Dendritic cell treated with granulocyte-macrophage colony-stimulating factor and Interleukin-4, amounts not matched to agents 40 ng/mL and 50 ng/mL, for 4 days (primary cell): Measurements from ENCODE around the gene LIPN.
"Not testable (repeated sequence)": the region's sequence is repeated elsewhere in the genome, so short reads cannot be mapped to it uniquely, and the experiment has no call there.

Source experiments
- H3K27ac Mint-ChIP-seq: one replicate; pipeline ENCODE4 v1.8.0; 2022; ENCODE audit warnings: mild to moderate bottlenecking, mixed read lengths
- H3K27me3 Mint-ChIP-seq: one replicate; pipeline ENCODE4 v1.8.0; 2022; ENCODE audit warnings: mild to moderate bottlenecking, mixed read lengths
- H3K36me3 Mint-ChIP-seq: one replicate; pipeline ENCODE4 v1.8.0; 2022; ENCODE audit warnings: low read depth, mixed read lengths
- H3K4me1 Mint-ChIP-seq: one replicate; pipeline ENCODE4 v1.8.0; 2022; ENCODE audit warnings: low read depth, mixed read lengths
- H3K4me3 Mint-ChIP-seq: one replicate; pipeline ENCODE4 v1.8.0; 2022; ENCODE audit warnings: mild to moderate bottlenecking, moderate library complexity, mixed read lengths
- H3K9me3 Mint-ChIP-seq: one replicate; pipeline ENCODE4 v1.8.0; 2022; ENCODE audit warnings: mixed read lengths
- intact Hi-C: fragments of 100-400 bp; cut with micrococcal nuclease; formaldehyde crosslinking; loops from one replicate; pipeline ENCODE4 v1.15.0; 2022

LIPN gene, protein sequence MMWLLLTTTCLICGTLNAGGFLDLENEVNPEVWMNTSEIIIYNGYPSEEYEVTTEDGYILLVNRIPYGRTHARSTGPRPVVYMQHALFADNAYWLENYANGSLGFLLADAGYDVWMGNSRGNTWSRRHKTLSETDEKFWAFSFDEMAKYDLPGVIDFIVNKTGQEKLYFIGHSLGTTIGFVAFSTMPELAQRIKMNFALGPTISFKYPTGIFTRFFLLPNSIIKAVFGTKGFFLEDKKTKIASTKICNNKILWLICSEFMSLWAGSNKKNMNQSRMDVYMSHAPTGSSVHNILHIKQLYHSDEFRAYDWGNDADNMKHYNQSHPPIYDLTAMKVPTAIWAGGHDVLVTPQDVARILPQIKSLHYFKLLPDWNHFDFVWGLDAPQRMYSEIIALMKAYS

DNA sequence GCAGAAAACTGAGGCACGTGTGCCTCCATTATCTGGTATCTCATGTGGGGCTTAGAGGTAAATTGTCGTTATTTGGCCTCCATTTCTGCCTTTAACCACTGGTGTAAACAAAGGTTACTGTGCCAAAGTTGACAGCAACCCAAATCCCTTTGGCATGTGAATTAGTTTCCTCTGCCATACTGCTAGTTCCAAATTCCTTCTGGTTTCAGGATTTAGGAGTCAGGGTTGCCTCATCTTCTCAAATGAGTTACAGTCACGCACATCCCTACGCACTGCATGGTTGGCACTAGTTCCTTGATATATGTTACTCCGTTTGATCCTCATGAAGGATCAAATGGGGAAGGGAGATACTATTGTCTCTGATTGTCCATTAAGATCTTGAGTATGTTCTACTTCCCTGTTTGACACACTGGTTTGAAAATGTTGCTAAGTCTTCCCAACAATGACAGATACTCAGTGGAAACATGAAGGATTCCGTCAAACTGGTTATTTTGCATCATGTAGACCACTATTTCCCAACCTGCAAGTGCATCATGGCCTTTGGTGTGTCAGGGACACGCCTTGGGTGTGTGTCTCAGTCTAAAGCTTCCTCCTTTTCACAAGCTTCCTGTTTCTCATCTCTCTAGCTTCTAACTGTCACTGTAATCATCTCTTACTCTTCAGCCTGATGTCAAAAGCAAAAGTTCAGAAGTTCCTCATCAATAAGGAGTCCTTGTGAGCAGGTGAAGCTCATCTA lies at the start of gene LIPN:
LIPN (plus strand) TSS at position 655 of the 736 bp plus-strand sequence. CDS start 1,386 bp downstream, outside the sequence.
- Mint-ChIP-seq H3K9me3 (no peaks in the 10 kb centered on the region), H3K27ac (peak within 1 kb of the TSS; percentile 53), H3K4me1 (peaks cover 24% of the 10 kb centered on the region), H3K4me3 (no peak within 1 kb of the TSS), H3K36me3 (no peaks in the 10 kb centered on the region), H3K27me3 (no peaks in the 10 kb centered on the region)
- intact Hi-C loops: no loop called here

- H3K36me3 Mint-ChIP-seq: no peaks in the 10 kb centered on the region
- intact Hi-C loops: no loop called here
- no peak overlapping the region for H3K4me3 Mint-ChIP-seq
- H3K27me3 Mint-ChIP-seq: peaks cover 8% of the 10 kb centered on the region
- no peaks in the 10 kb centered on the region for H3K4me1 Mint-ChIP-seq
- no peaks in the 10 kb centered on the region for H3K9me3 Mint-ChIP-seq
- no peak overlapping the region for H3K27ac Mint-ChIP-seq
Measured at GRCh38 chr10:88715517-88715916, 44.3 kb upstream of the LIPN start.

DNA sequence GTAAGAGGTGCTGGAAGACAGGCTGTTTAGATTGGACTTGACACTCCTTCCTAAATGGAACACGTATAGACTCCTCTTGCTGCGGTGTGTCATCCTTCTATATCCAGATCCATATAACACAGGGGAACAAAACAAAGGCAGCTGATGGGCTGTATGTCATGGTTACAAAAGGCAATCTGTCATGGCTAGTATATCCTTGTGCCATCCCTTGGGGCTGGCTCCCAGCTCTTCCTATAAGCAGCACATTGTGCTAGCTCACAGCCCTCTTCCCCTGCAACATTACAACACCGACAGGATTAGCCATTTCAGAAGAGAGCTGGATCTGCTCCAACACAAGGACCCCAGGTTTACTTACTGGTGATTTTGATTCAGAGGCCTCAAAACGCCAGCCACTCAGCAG lies 38.4 kb upstream of the LIPN start:
- no peaks in the 10 kb centered on the region for H3K36me3 Mint-ChIP-seq
- peaks cover 8% of the 10 kb centered on the region for H3K4me1 Mint-ChIP-seq
- intact Hi-C loops: no loop called here
- H3K4me3 Mint-ChIP-seq: no peak overlapping the region
- no peak overlapping the region for H3K27ac Mint-ChIP-seq
- H3K27me3 Mint-ChIP-seq: peaks cover 9% of the 10 kb centered on the region
- H3K9me3 Mint-ChIP-seq: no peaks in the 10 kb centered on the region

DNA sequence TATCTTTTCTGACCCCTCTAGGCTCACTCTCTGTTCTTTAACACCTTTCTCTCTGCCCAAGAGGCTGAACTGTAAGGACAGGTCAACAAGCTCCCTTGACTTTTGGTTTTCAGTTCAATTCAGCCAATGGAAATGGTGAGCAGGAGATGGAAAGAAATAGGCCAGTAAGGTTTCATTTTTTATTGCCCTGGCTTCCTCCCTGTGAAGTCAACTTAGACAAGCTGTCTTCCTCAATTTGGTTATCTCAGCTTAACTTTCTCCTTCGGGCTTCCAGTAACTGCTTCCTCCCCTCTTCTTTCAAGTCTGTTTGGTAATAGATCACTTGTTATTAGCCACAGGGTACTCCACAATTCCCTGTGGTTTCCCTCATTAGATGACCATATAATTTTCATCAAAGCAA lies 34.0 kb upstream of the LIPN start:
- peaks cover 10% of the 10 kb centered on the region for H3K27me3 Mint-ChIP-seq
- intact Hi-C loops: no loop called here
- H3K36me3 Mint-ChIP-seq: no peaks in the 10 kb centered on the region
- no peak overlapping the region for H3K27ac Mint-ChIP-seq
- no peaks in the 10 kb centered on the region for H3K9me3 Mint-ChIP-seq
- peaks cover 8% of the 10 kb centered on the region for H3K4me1 Mint-ChIP-seq
- no peak overlapping the region for H3K4me3 Mint-ChIP-seq

- Mint-ChIP-seq H3K4me3 (no peak overlapping the region), H3K27ac (no peak overlapping the region), H3K36me3 (no peaks in the 10 kb centered on the region), H3K9me3 (no peaks in the 10 kb centered on the region), H3K4me1 (peaks cover 14% of the 10 kb centered on the region), H3K27me3 (peaks cover 7% of the 10 kb centered on the region)
- intact Hi-C loops: no loop called here
Measured at GRCh38 chr10:88728107-88728763, 31.6 kb upstream of the LIPN start.

- Mint-ChIP-seq H3K27me3 (peaks cover 9% of the 10 kb centered on the region), H3K4me1 (peaks cover 11% of the 10 kb centered on the region), H3K27ac (no peak overlapping the region), H3K4me3 (no peak overlapping the region), H3K36me3 (no peaks in the 10 kb centered on the region), H3K9me3 (no peaks in the 10 kb centered on the region)
- intact Hi-C loops: no loop called here
Measured at GRCh38 chr10:88730864-88731263, 29.0 kb upstream of the LIPN start.

GRCh38 chr10:88731296-88731695 lies 28.5 kb upstream of the LIPN start:
- intact Hi-C loops: no loop called here
- no peak overlapping the region for H3K4me3 Mint-ChIP-seq
- no peaks in the 10 kb centered on the region for H3K9me3 Mint-ChIP-seq
- H3K4me1 Mint-ChIP-seq: peaks cover 12% of the 10 kb centered on the region
- H3K27ac Mint-ChIP-seq: no peak overlapping the region
- H3K27me3 Mint-ChIP-seq: peaks cover 9% of the 10 kb centered on the region
- no peaks in the 10 kb centered on the region for H3K36me3 Mint-ChIP-seq

DNA sequence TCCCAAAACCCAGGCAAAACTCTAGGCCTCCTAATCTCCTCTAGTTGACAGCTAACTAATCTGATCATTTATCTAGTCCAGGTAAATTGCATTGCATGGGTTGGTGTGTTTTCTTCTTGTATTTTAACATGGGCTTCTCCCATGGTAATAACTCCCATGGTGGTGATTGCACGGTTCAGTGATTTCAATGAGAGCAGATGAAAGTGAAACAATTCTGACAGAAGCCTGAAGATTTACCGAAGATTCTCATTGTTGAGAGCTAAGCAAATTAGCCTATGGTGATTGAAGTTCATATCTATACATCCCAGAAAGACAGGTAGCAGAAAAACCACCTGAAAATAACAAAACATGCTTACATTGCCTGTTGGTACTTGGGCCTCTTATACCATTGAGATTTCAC lies 26.6 kb upstream of the LIPN start:
- no peak overlapping the region for H3K4me3 Mint-ChIP-seq
- no peaks in the 10 kb centered on the region for H3K9me3 Mint-ChIP-seq
- intact Hi-C loops: no loop called here
- no peaks in the 10 kb centered on the region for H3K36me3 Mint-ChIP-seq
- peaks cover 5% of the 10 kb centered on the region for H3K27me3 Mint-ChIP-seq
- peaks cover 12% of the 10 kb centered on the region for H3K4me1 Mint-ChIP-seq
- H3K27ac Mint-ChIP-seq: no peak overlapping the region

GRCh38 chr10:88735661-88736060 lies 24.2 kb upstream of the LIPN start:
- Mint-ChIP-seq H3K4me1 (peaks cover 12% of the 10 kb centered on the region), H3K9me3 (no peaks in the 10 kb centered on the region), H3K4me3 (no peak overlapping the region), H3K36me3 (no peaks in the 10 kb centered on the region), H3K27me3 (peaks cover 7% of the 10 kb centered on the region), H3K27ac (no peak overlapping the region)
- intact Hi-C loops: no loop called here

- H3K27me3 Mint-ChIP-seq, intact Hi-C loops, H3K36me3 Mint-ChIP-seq, H3K4me3 Mint-ChIP-seq, H3K4me1 Mint-ChIP-seq, H3K27ac Mint-ChIP-seq: not testable (repeated sequence)
- H3K9me3 Mint-ChIP-seq: peaks cover 17% of the 10 kb centered on the region
Measured at GRCh38 chr10:88741921-88742320, 17.9 kb upstream of the LIPN start.

- Mint-ChIP-seq H3K4me3 (no peak overlapping the region), H3K27me3 (peaks cover 4% of the 10 kb centered on the region), H3K27ac (no peak overlapping the region), H3K36me3 (no peaks in the 10 kb centered on the region), H3K9me3 (peaks cover 17% of the 10 kb centered on the region), H3K4me1 (peaks cover 7% of the 10 kb centered on the region)
- intact Hi-C loops: no loop called here
Measured at GRCh38 chr10:88742448-88742847, 17.4 kb upstream of the LIPN start.

DNA sequence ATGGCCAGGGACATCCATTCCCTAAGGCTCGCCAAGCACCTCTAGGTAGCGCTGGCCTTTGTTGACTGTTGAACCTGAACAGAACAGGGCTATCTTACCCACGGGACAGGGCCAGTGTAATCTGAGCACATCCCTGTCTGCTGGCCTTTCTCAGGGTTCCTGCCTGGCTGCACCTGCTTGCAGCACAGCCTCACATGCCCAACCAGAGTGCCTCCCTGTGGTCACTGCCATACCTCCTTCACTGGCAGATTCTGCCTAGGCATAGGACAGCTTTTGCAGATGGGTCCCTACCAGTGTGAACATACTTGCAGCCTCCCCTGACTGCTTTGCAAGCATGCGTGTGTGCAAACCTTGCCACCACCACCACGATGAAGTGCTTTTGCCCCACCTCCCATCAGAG lies 15.8 kb upstream of the LIPN start:
- Mint-ChIP-seq H3K27me3 (peaks cover 1% of the 10 kb centered on the region), H3K4me3 (no peak overlapping the region), H3K4me1 (peaks cover 7% of the 10 kb centered on the region), H3K36me3 (no peaks in the 10 kb centered on the region), H3K9me3 (peaks cover 17% of the 10 kb centered on the region), H3K27ac (no peak overlapping the region)
- intact Hi-C loops: no loop called here

GRCh38 chr10:88745633-88746032 lies 14.2 kb upstream of the LIPN start:
- intact Hi-C loops: no loop called here
- Mint-ChIP-seq H3K36me3 (no peaks in the 10 kb centered on the region), H3K4me1 (peaks cover 7% of the 10 kb centered on the region), H3K27ac (no peak overlapping the region), H3K9me3 (peaks cover 17% of the 10 kb centered on the region), H3K27me3 (no peaks in the 10 kb centered on the region), H3K4me3 (no peak overlapping the region)

GRCh38 chr10:88754287-88754686 lies 5.5 kb upstream of the LIPN start:
- no peak overlapping the region for H3K27ac Mint-ChIP-seq
- peaks cover 10% of the 10 kb centered on the region for H3K4me1 Mint-ChIP-seq
- H3K4me3 Mint-ChIP-seq: no peak overlapping the region
- H3K27me3 Mint-ChIP-seq: no peaks in the 10 kb centered on the region
- H3K36me3 Mint-ChIP-seq: no peaks in the 10 kb centered on the region
- H3K9me3 Mint-ChIP-seq: no peaks in the 10 kb centered on the region
- intact Hi-C loops: no loop called here
